ENCODE results near the gene RMRP.

- no peak for TF ChIP-seq CTCF (IDR thresholded peaks at IDR 0.05; ENCODE audit: low read length)
- TF ChIP-seq EZH2 (IDR thresholded peaks at IDR 0.05; ENCODE audit: borderline replicate concordance, low read length), result no peak
These were observed 49.1 kb upstream of the RMRP start for GRCh38 chr9:35706951-35707350.

All from OCI-LY1 (cell line).